MCF 10A (cell line): ENCODE data around the gene ARTN. TPM values are rescaled to one million over a fixed set of nuclear protein-coding genes. Genes with fewer than 3 reads are reported as not detected.
A peak's percentile ranks its signal among the peaks of the same experiment; 100 is the strongest.

ENCODE experiments used
- BruUV-seq: library from RNA; stranded (reverse); fragments of 400-500 nt; replicated peaks from 2 replicates; lab custom pipeline; 2021; lab: Mats Ljungman, UMichigan
- CTCF ChIA-PET: fragments of 300-600 bp; sonication (Branson Sonifier 250); formaldehyde crosslinking; extraction: SDS; loops from one replicate; lab custom pipeline; 2021; ENCODE audit warnings: antibody characterized with exemption, inconsistent platforms; lab: Yijun Ruan, JAX
- POLR2A ChIA-PET: fragments of 300-600, 350-650 bp; sonication (Branson Sonifier 250); formaldehyde crosslinking; extraction: SDS; loops from one replicate; lab custom pipeline; 2020; ENCODE audit warnings: antibody characterized with exemption, inconsistent platforms; lab: Yijun Ruan, JAX
- DNase-seq: peaks from one replicate; pipeline ENCODE4 v3.0.0-alpha.2; 2018; ENCODE audit not compliant: unreplicated experiment
- H3K27ac Mint-ChIP-seq: one replicate; pipeline ENCODE4 v1.8.0; 2022; ENCODE audit warnings: mild to moderate bottlenecking, low read depth, mixed read lengths; ENCODE audit not compliant: unreplicated experiment
- H3K27me3 Mint-ChIP-seq: one replicate; pipeline ENCODE4 v1.8.0; 2022; ENCODE audit warnings: mixed read lengths; ENCODE audit not compliant: insufficient read depth, unreplicated experiment
- H3K36me3 Mint-ChIP-seq: one replicate; pipeline ENCODE4 v1.8.0; 2022; ENCODE audit warnings: mild to moderate bottlenecking, moderate library complexity, mixed read lengths; ENCODE audit not compliant: insufficient read depth, unreplicated experiment
- H3K4me1 Mint-ChIP-seq: one replicate; pipeline ENCODE4 v1.8.0; 2022; ENCODE audit warnings: mixed read lengths; ENCODE audit not compliant: insufficient read depth, unreplicated experiment
- H3K4me3 Mint-ChIP-seq: one replicate; pipeline ENCODE4 v1.8.0; 2022; ENCODE audit warnings: mild to moderate bottlenecking, moderate library complexity, mixed read lengths; ENCODE audit not compliant: unreplicated experiment
- H3K9me3 Mint-ChIP-seq: one replicate; pipeline ENCODE4 v1.8.0; 2022; ENCODE audit warnings: mixed read lengths; ENCODE audit not compliant: unreplicated experiment
- intact Hi-C: fragments of 100-400 bp; cut with micrococcal nuclease; formaldehyde crosslinking; loops from 2 replicates; pipeline ENCODE4 v1.14.1; 2022
- total RNA-seq: library from RNA; stranded (reverse); gene quantifications from 2 replicates; pipeline ENCODE4 v1.2.3, GENCODE V29; 2022
- TF ChIP-seq, protein P1 (sequence below): fragments of 200-600 bp; IDR thresholded peaks from one replicate; pipeline ENCODE4 v1.8.0; 2022; ENCODE audit warnings: antibody characterized with exemption, mild to moderate bottlenecking; ENCODE audit not compliant: unreplicated experiment

ARTN gene
- total RNA-seq, 1 experiment from 2014 or later = 1.9 TPM

DNA sequence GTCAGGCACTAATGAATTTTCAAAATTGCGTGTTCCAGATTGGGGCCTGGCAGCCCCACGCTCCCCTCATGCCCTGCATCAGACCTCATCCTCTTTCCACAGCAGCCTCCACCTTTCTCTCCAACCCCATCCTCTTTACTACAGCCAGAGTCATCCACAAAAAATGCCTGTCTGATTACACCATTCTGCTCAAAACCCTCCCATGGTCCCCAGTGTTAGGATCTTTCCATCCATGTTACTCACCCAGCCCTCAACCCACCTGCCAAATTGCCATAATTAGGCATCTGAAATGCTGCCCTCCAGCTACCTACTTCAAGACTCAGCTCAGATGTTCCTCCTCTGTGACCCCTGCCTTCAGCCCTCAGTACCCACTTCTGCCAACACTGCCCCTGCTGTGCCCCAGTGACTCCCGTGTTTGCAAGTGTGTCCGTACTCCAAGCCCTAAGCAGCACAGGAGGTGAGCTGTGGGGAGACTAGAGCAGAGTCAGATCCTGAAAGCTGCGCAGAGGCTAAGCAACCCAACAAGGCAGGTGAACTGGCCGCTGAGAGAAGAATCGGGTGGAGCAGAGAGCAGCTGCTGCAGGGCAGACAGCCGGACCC is 715 bp upstream of the ARTN start:
- Mint-ChIP-seq H3K4me3 (peak overlapping the region; percentile 34), H3K36me3 (no peaks in the 10 kb centered on the region), H3K27ac (no peak overlapping the region), H3K4me1 (peaks cover 35% of the 10 kb centered on the region), H3K9me3 (peaks cover 1% of the 10 kb centered on the region), H3K27me3 (no peaks in the 10 kb centered on the region)
- peak; percentile 49 for DNase-seq
- CTCF ChIA-PET = interaction anchor here (0.6 to 13.0 kb wide), 7 partner anchors 11 to 1079 kb away, joined by 4 to 369 read pairs (median 18); no protein-coding TSS in a partner anchor
- no TSS peak for BruUV-seq
- POLR2A ChIA-PET = interaction anchor here (0.6 to 3.3 kb wide), 8 partner anchors 13 to 281 kb away, joined by 3 to 34 read pairs (median 3); no protein-coding TSS in a partner anchor
- TF ChIP-seq, protein P1, sequence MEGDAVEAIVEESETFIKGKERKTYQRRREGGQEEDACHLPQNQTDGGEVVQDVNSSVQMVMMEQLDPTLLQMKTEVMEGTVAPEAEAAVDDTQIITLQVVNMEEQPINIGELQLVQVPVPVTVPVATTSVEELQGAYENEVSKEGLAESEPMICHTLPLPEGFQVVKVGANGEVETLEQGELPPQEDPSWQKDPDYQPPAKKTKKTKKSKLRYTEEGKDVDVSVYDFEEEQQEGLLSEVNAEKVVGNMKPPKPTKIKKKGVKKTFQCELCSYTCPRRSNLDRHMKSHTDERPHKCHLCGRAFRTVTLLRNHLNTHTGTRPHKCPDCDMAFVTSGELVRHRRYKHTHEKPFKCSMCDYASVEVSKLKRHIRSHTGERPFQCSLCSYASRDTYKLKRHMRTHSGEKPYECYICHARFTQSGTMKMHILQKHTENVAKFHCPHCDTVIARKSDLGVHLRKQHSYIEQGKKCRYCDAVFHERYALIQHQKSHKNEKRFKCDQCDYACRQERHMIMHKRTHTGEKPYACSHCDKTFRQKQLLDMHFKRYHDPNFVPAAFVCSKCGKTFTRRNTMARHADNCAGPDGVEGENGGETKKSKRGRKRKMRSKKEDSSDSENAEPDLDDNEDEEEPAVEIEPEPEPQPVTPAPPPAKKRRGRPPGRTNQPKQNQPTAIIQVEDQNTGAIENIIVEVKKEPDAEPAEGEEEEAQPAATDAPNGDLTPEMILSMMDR = no peak
- intact Hi-C loops = loop anchor here (10.0 kb wide), 2 partner anchors 78 to 698 kb away; no protein-coding TSS in a partner anchor

DNA sequence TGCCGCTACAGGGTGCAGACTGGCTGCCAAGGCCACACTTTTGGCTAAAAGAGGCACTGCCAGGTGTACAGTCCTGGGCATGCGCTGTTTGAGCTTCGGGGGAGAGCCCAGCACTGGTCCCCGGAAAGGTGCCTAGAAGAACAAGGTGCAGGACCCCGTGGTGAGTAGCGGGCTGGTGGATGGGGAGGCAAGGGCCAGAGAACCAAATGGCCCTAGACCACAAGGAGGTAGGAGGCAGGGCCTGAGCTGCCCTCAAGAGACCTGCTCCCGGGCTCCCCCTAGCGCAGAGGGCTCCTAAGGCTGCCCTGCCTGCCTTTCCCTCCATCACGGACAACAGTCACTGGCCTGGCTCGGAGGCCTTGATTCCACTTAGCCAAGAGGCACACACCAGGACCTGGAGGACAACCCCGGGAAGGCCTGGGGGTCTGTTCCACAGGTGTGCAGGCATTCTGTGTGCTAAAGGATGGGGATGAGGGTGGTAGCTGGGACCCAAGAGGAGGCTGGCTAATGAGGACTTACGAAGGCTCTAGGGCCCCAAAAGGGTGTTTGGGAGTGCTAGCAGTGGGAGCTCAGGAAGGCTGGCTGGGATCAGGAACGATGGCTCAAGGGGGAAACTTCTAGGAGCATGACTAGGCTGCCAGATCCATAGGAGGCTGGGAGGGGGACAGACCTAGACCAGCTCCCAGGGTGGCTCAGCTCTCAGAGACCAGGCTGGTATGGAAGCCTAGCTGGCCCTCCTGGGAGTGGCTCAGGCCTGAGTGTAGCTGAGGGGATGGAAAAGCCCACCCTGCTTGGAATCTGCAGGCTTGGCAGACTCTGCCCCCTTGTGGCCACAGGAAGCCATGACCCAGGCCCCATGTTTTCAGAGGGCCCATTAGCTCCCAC is 742 bp downstream of the ARTN start:
- intact Hi-C loops = loop anchor here (1.0 to 10.0 kb wide), 5 partner anchors 25 to 700 kb away; partner anchors contain the start of gene ST3GAL3
- CTCF ChIA-PET = interaction anchor here (0.5 to 13.0 kb wide), 71 partner anchors 9 to 745 kb away, joined by 3 to 369 read pairs (median 4); partner anchors contain the start of gene IPO13
- H3K27ac Mint-ChIP-seq = no peak overlapping the region
- TF ChIP-seq, protein P1 = peak; percentile 92
- H3K4me3 Mint-ChIP-seq = peak overlapping the region; percentile 34
- H3K4me1 Mint-ChIP-seq = peaks cover 34% of the 10 kb centered on the region
- H3K27me3 Mint-ChIP-seq = no peaks in the 10 kb centered on the region
- no peaks in the 10 kb centered on the region for H3K36me3 Mint-ChIP-seq
- peak; percentile 68 for DNase-seq
- no peaks in the 10 kb centered on the region for H3K9me3 Mint-ChIP-seq
- BruUV-seq = no TSS peak
- POLR2A ChIA-PET = interaction anchor here (1.0 to 3.8 kb wide), 8 partner anchors 9 to 283 kb away, joined by 3 to 34 read pairs (median 4); no protein-coding TSS in a partner anchor

DNA sequence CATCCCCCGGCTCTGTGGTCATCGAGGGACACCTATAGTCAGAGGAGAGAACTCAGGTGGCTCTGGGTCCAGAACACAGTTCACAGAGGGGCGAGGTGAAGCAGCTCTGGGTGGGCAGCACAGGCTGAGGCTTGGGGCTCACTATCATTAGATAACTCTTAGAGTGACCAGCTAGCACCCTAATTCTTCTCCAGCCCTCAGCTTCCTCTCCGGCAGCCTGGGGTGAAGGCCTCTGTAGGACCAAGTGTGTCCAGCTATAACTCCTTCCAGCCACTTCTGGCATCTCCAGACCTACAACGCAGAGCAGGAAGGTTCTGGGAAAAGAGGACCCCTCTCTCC is 1.4 kb downstream of the ARTN start:
- H3K4me3 Mint-ChIP-seq = no peak overlapping the region
- no peaks in the 10 kb centered on the region for H3K9me3 Mint-ChIP-seq
- no peaks in the 10 kb centered on the region for H3K36me3 Mint-ChIP-seq
- ChIA-PET POLR2A (interaction anchor here (0.6 to 3.8 kb wide), 11 partner anchors 8 to 283 kb away, joined by 3 to 34 read pairs (median 4); partner anchors contain the start of gene ATP6V0B), CTCF (interaction anchor here (0.5 to 13.0 kb wide), 71 partner anchors 9 to 745 kb away, joined by 3 to 369 read pairs (median 4); partner anchors contain the start of gene IPO13)
- no peak overlapping the region for H3K27ac Mint-ChIP-seq
- no peak for DNase-seq
- no peaks in the 10 kb centered on the region for H3K27me3 Mint-ChIP-seq
- TF ChIP-seq, protein P1 = no peak
- no TSS peak for BruUV-seq
- intact Hi-C loops = loop anchor here (1.0 to 10.0 kb wide), 5 partner anchors 26 to 700 kb away; partner anchors contain the start of gene ST3GAL3
- peaks cover 29% of the 10 kb centered on the region for H3K4me1 Mint-ChIP-seq
